Measurements from ENCODE around the gene HOXA6. TPM values are rescaled to one million over a fixed set of nuclear protein-coding genes. Genes with fewer than 3 reads are reported as not detected.

Gene HOXA6
- total RNA-seq, 1 experiment from 2014 or later: not detected

DNA sequence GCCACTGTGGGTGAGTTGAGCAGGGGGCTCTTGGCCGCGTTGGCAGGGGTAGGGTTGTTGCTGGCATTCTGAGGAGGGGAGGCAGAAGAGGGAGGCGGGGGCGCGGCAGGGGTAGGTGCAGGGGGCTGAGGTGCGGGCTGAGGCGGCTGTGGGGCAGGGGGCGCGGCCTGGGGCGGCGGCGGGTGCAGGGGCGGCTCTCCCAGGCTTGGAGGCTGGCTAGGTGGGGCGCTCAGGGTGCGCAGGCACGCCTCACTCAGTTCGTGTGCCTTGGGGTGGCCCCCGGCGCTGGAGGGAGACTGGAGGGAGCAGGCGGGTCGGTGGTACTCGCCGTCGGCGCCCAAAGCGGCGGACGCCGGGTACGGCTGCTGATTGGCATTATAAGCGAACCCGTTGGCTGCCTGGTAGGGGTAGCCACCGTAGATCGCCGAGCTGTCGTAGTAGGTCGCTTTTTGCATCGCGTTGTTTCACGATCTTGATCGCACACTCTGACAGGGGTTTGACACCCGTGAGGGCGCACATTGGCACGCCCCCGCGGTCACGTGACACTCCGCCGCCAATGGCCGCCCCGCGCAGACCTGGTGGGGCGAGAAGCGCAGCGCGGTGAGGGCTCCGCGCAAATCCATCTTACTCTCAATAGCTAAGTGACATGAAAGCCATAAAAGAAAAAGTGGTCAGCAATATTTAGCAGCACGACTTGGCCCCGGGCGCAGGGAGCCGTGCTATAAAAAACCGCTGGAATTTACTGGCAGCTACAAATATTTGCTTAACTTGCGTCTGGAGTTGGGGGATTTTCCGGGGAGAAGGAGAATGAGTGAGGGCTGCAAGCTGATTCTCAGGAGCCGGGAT lies 37.2 kb downstream of the HOXA6 start:
- Histone ChIP-seq H2AFZ (ENCODE audit: low read length) (no peak overlapping the region), H3K4ac (ENCODE audit: low read depth, low read length) (no peak overlapping the region), H3K27ac (ENCODE audit: insufficient read length, low read depth, low read length) (no peak overlapping the region), H2BK15ac (ENCODE audit: low read depth, low read length) (no peak overlapping the region), H4K91ac (ENCODE audit: insufficient read length, low read depth, low read length) (no peak overlapping the region), H3K27me3 (ENCODE audit: insufficient read depth, low read length) (peaks cover 96% of the 10 kb centered on the region), H3K14ac (ENCODE audit: insufficient read depth, low read length) (no peak overlapping the region), H4K8ac (replicated peaks; ENCODE audit: insufficient read length, low read depth, low read length) (no peak overlapping the region), H3K4me1 (ENCODE audit: insufficient read depth, low read length) (no peaks in the 10 kb centered on the region), H3T11ph (ENCODE audit: low read length) (no peak overlapping the region), H2AK5ac (ENCODE audit: insufficient read length, low read length) (no peak overlapping the region), H3K79me2 (ENCODE audit: insufficient read depth, low read length) (no peaks in the 10 kb centered on the region), H4K5ac (ENCODE audit: insufficient read length, low read depth, low read length) (no peak overlapping the region), H2BK5ac (ENCODE audit: insufficient read length, low read length) (no peak overlapping the region), H3K23ac (ENCODE audit: insufficient read length, low read depth, low read length) (no peak overlapping the region), H3K9me3 (ENCODE audit: control insufficient read depth, low read depth, low read length) (no peaks in the 10 kb centered on the region), H3K4me2 (ENCODE audit: insufficient read depth, insufficient read length, low read length) (peak overlapping the region; percentile 37), H3K23me2 (ENCODE audit: insufficient read length, low read depth, low read length, poor library complexity, severe bottlenecking) (peaks cover 3% of the 10 kb centered on the region), H3K79me1 (ENCODE audit: insufficient read depth, low read depth, low read length, poor library complexity, severe bottlenecking) (no peaks in the 10 kb centered on the region), H4K20me1 (ENCODE audit: control insufficient read depth, insufficient read depth, insufficient read length) (peaks cover 2% of the 10 kb centered on the region), H3K9ac (ENCODE audit: extremely low read depth, insufficient read length, low read length) (no peak overlapping the region), H2BK20ac (ENCODE audit: low read depth, low read length, poor library complexity, severe bottlenecking) (no peak overlapping the region), H3K18ac (ENCODE audit: insufficient read length, low read depth, low read length) (no peak overlapping the region), H2BK120ac (ENCODE audit: low read depth, low read length, poor library complexity, severe bottlenecking) (no peak overlapping the region), H2BK12ac (ENCODE audit: insufficient read length, low read depth, low read length) (no peak overlapping the region), H3K56ac (ENCODE audit: insufficient read length, low read depth, low read length) (no peak overlapping the region)
- H3K4me1 Mint-ChIP-seq: peaks cover 10 to 24% of the 10 kb centered on the region in 2 experiments
- TF ChIP-seq, protein P1, sequence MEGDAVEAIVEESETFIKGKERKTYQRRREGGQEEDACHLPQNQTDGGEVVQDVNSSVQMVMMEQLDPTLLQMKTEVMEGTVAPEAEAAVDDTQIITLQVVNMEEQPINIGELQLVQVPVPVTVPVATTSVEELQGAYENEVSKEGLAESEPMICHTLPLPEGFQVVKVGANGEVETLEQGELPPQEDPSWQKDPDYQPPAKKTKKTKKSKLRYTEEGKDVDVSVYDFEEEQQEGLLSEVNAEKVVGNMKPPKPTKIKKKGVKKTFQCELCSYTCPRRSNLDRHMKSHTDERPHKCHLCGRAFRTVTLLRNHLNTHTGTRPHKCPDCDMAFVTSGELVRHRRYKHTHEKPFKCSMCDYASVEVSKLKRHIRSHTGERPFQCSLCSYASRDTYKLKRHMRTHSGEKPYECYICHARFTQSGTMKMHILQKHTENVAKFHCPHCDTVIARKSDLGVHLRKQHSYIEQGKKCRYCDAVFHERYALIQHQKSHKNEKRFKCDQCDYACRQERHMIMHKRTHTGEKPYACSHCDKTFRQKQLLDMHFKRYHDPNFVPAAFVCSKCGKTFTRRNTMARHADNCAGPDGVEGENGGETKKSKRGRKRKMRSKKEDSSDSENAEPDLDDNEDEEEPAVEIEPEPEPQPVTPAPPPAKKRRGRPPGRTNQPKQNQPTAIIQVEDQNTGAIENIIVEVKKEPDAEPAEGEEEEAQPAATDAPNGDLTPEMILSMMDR (conservative IDR thresholded peaks at IDR 0.05): no peak
- H3K9me3 Mint-ChIP-seq: peaks cover 0 to 3% of the 10 kb centered on the region in 2 experiments; a peak in 3 of 5 replicates
- DNase-seq: peak; percentile 71
- no CpG with 5 or more reads among the region's 66 CpGs for WGBS (ENCODE audit: extremely low coverage, insufficient read length, low lambda C conversion rate)
- H3K27me3 Mint-ChIP-seq (ENCODE audit: low read depth): peaks cover 98% of the 10 kb centered on the region
- H3K4me3 Mint-ChIP-seq: peak overlapping the region; percentile 31 to 71
- H3K27ac Mint-ChIP-seq: no peak overlapping the region
- H3K36me3 Mint-ChIP-seq (ENCODE audit: insufficient read depth in 1 of 3, low read depth in 3 of 3): no peaks in the 10 kb centered on the region; a peak in 1 of 7 replicates

All from H9 (cell line).